GM21381 (cell line): ENCODE measurements around the gene RSRC1.
A peak's percentile ranks its signal among the peaks of the same experiment; 100 is the strongest.
"Not testable (repeated sequence)": the region's sequence is repeated elsewhere in the genome, so short reads cannot be mapped to it uniquely, and the experiment has no call there.

Experiments used
- ATAC-seq: cut with Tn5 transposase; IDR thresholded peaks from one replicate; pipeline ENCODE4 v1.9.1; 2021; ENCODE audit warnings: mild to moderate bottlenecking, moderate library complexity; ENCODE audit not compliant: unreplicated experiment

RSRC1 gene

GRCh38 chr3:158100681-158101080, 9.2 kb upstream of the RSRC1 start:
- no peak for ATAC-seq

GRCh38 chr3:158101335-158102241, 8.3 kb upstream of the RSRC1 start:
- ATAC-seq = no peak

GRCh38 chr3:158102242-158103080, 7.4 kb upstream of the RSRC1 start:
- ATAC-seq = no peak

GRCh38 chr3:158103081-158103886, 6.6 kb upstream of the RSRC1 start:
- no peak for ATAC-seq

GRCh38 chr3:158103887-158104327, 6.0 kb upstream of the RSRC1 start:
- ATAC-seq = no peak

DNA sequence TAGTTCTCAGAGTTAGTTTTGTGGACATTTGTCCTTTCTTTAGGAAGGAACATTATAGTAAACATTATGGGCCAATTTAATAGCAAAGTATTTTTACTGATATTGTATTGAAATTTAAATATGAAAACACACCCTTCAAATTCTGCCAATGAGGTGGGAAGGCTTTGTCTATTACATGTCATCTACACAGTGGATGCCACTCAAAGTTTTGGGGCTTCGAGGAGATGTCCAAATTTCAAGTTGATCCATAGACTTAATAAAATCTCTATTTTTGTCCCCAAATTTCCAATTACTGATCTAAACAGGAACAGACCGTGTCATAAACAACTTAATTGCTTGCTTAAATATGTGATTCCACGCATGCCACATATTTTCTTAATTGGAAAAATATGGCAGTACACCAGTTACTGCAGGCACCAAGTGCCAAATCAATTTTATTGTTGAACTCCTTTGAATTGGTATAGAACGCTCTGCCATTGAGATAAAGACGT, 5.4 kb upstream of the RSRC1 start:
- no peak for ATAC-seq

DNA sequence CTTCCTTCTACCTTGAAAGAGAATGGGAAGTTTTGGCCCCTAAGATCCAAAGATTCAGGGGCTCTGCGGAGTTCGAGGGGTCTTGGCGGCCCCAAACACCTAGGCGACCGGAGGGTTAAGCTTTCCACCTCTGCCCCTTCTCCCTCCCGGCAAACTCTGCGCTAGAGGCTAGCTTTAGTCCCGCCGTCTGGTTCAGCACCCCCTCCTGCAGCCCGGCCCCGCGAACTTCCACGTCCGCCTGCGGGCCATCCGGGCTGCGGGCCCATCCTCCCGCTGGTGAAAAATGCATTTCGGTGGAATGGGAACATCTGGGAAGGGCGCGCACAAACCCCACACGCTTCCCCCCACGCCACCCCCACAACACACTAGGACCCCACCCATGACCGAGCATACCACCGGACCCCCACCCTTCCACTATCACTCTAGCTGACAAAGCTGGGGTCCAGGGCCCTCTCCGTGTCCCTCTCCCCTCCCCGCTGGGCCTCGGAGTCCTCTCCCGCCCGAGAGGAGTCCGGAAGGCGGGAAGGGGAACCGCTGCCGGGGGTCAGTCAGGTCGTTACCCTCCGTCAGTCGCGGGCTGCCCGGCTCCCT, 4.7 kb upstream of the RSRC1 start:
- no peak for ATAC-seq

DNA sequence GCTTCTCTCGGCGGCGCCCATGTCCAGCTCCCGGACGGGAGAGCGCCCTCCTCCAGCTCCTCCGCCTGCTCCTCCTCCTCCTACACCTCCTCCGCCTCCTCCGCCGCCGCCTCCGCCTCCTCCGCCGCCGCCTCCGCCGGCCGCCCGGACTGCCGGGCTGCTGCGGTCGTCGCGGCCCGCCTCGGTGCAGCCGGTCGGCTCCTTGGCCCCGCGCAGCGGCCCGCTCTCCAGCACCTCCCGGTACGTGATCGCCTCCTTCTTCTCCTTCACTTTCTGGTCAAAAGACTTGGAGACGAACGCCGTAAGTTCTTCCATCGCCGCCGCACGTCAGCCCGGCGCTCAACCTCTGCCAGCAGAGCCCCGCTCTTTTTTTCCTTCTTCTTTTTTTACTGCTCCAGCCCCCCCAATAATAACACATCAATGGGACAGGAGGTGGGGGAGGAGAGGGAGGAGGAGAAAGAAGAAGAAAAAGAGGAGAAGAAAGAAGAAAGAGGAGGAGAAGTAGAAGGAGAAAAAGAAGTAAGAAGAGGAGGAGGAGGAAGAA, 4.1 kb upstream of the RSRC1 start:
- ATAC-seq = no peak

DNA sequence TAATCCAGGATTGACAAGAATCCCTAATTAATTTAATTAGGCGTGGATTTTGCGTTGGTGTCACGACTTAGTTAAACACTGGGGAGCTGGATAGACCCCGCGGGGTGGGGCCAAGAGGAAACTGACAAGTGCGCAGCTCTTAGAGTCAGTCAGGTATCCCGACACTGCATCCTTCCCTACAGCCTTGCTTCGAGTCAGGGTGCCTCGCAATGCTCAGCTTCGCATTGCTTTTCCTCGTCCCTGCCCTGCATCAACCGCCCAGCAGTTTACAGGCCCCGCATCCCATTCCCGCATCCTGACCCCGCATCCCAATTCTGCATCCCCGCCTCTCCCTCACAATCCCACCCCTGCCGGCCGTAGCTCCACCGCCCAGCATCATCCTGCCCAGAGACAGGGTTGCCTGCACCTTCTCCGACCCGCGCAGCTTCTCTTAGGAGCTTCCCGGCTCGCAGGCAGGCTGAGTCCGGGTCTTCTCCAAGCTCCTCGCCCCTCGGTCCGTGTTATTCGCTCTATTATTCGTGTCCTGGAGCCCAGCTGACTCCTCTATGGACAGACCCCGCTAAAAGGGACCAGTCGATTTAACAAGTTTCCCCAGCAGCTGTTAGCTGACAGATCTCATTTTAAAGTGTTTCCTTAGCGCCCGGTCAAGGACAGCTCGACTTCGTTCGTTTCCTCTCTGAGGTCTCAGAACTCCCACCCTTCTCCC, 3.0 kb upstream of the RSRC1 start:
- ATAC-seq = no peak

DNA sequence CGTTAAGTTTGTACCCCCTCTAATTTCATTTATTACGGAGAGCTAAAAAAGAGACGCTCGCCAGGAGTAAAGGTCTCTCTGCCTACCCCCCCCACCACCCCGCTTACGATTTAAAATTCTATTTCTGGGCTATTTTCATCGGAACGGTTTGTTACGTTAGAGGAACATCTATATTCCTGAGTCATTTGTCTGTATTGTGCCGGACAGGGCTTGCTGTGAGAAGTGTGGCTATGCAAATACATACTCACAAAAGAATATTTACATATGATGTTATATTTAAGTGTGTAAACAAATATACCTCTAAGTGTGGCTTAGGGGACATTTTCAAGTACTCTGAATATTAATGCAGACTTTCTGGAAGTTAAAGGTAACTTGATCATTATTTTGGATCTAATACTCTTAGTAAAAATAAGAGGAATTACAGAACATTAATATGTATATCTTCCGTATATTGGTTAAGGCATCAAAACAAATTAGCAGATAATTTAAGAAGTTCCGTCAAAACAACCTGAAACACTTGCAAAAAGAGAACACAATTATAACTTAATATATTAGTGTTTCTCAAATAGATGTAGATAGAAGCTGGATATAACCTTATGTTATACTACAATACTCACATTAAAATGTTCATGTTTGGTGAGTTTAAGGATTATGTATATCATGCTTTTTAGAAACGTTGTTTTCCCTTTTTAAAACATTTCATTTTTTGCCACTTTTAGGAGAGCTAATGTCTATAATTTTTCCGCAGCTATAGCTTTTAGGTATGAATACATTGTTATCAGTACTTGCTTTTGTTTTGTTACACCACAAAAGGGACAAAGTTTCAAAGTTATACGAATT, 2.1 kb upstream of the RSRC1 start:
- no peak for ATAC-seq

DNA sequence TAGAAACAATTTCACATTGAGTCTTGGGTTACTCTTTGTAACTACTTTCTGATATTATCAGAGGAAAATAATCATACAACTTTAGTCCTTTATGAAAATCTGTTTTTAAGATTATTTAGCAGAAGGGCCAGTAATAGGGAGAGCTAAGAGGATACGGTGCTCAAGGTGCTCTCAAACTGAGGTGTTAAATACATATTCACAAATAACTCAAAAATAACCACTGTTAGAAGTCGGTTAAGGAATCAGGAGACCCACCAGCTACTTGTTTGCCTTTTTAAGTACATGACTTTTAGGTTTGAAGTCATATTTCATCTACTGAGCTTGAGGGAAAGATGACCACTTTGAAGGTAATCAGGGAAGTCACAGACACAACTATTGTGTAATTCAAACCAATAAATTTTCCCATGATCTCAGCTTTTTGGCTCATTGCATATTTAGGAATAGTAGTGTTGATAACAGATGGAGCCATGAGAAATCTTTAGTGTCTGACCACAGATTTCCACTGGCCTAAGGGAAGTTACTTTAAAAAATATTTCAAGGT, 1.4 kb upstream of the RSRC1 start:
- no peak for ATAC-seq

- ATAC-seq = no peak
Measured at GRCh38 chr3:158109295-158109803, 540 bp upstream of the RSRC1 start.

DNA sequence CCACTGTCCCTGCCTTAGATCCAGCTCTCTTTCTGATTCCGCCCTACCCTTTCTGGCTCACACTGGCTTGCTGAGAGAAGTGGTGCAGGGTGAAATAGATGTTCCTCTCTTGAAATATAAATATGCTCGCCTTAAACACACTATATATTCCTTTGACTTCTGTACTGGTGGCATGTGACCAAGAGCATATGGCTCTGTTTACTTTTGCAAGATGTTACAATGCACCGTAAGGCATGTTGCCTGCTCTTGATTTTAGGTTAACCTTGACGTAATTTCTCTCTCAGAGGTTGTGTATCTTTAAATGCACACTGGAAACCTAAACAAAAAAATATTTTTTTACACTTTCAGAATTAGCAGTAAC, 749 bp downstream of the RSRC1 start:
- ATAC-seq = peak; percentile 2

- no peak for ATAC-seq
Measured at GRCh38 chr3:158111861-158112260, 2.0 kb downstream of the RSRC1 start.

DNA sequence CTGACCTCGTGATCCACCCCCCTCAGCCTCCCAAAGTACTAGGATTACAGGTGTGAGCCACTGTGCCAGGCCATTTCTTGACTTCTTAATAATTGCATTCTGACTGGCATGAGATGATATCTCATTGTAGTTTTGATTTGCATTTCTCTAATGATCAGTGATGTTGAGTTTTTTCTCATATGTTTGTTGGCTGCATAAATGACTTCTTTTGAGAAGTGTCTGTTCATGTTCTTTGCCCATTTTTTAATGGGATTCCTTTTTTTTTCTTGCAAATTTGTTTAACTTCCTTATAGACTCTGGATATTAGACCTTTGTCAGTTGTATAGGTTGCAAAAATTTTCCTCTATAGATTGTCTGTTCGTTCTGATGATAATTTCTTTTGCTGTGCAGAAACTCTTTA, 3.7 kb downstream of the RSRC1 start:
- ATAC-seq = not testable (repeated sequence)

- no peak for ATAC-seq
Measured at GRCh38 chr3:158120330-158120729, 10.4 kb downstream of the RSRC1 start.

DNA sequence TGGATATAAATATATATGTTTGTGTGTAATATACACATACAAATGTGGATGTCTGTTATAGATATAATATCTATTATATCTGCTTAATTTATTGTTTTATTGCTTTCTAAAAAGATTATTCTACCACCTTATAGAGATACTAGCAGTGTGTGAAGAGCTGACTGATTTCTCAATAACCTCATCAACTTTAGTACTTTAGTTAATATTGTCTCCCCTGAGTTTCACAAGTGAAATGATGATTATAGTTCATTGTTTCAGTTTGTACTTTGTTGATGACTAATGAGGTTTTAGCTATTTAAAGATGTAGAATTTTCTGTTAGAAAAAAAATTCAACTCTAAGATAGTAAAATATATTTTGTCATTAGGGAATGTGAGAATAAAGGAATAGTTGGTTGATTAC, 11.4 kb downstream of the RSRC1 start:
- peak; percentile 88 for ATAC-seq

DNA sequence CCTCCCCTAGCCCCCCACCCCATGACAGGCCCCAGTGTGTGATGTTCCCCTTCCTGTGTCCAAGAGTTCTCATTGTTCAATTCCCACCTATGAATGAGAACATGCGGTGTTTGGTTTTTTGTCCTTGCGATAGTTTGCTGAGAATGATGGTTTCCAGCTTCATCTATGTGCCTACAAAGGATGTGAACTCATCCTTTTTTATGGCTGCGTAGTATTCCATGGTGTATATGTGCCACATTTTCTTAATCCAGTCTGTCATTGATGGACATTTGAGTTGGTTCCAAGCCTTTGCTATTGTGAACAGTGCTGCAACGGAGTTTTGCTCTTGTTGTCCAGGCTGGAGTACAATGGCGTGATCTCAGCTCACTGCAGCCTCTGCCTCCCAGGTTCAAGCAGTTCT, 12.8 kb downstream of the RSRC1 start:
- ATAC-seq = not testable (repeated sequence)
